Chondrocyte (in vitro differentiated cells): ENCODE data around the gene TXNDC8. TPM values are rescaled to one million over a fixed set of nuclear protein-coding genes. Genes with fewer than 3 reads are reported as not detected.

Experiments used
- DNase-seq: peaks from one replicate; pipeline ENCODE4 v3.0.0; 2021; ENCODE audit warnings: mixed read lengths, low spot score
- H3K27ac Mint-ChIP-seq: one replicate; pipeline ENCODE4 v1.8.0; 2021; ENCODE audit warnings: mild to moderate bottlenecking, moderate library complexity, mixed read lengths; ENCODE audit not compliant: unreplicated experiment
- H3K27me3 Mint-ChIP-seq: 2 replicates; pipeline ENCODE4 v1.8.0; 2021; ENCODE audit warnings: low read depth, mixed read lengths
- H3K36me3 Mint-ChIP-seq: 2 replicates; pipeline ENCODE4 v1.8.0; 2021; ENCODE audit warnings: low read depth, mixed read lengths
- H3K4me1 Mint-ChIP-seq: 2 replicates; pipeline ENCODE4 v1.8.0; 2021; ENCODE audit warnings: low read depth, mild to moderate bottlenecking, mixed read lengths
- H3K4me3 Mint-ChIP-seq: one replicate; pipeline ENCODE4 v1.8.0; 2021; ENCODE audit warnings: mild to moderate bottlenecking, moderate library complexity, mixed read lengths; ENCODE audit not compliant: unreplicated experiment
- H3K9me3 Mint-ChIP-seq: 2 replicates; pipeline ENCODE4 v1.8.0; 2021; ENCODE audit warnings: low read depth, mixed read lengths
- CTCF ChIP-seq: fragments of 200-600 bp; sonication (generic); IDR thresholded peaks from 2 replicates; pipeline ENCODE4 v1.5.0; 2021; ENCODE audit warnings: antibody characterized with exemption, mild to moderate bottlenecking, moderate library complexity
- total RNA-seq: library from RNA; stranded (reverse); gene quantifications from 3 replicates; pipeline ENCODE4 v1.2.1, GENCODE V29; 2021

TXNDC8 gene
- total RNA-seq, 1 donor from 2014 or later = not detected

GRCh38 chr9:110270211-110270995, 67.3 kb downstream of the TXNDC8 start:
- no peak for TF ChIP-seq CTCF
- Mint-ChIP-seq H3K4me3 (no peak overlapping the region), H3K27ac (no peak overlapping the region), H3K27me3 (no peaks in the 10 kb centered on the region), H3K4me1 (no peaks in the 10 kb centered on the region), H3K9me3 (no peaks in the 10 kb centered on the region), H3K36me3 (no peaks in the 10 kb centered on the region)
- no peak for DNase-seq

- Mint-ChIP-seq H3K36me3 (no peaks in the 10 kb centered on the region), H3K4me1 (no peaks in the 10 kb centered on the region), H3K9me3 (peaks cover 4% of the 10 kb centered on the region), H3K27me3 (no peaks in the 10 kb centered on the region), H3K4me3 (no peak overlapping the region), H3K27ac (no peak overlapping the region)
- DNase-seq = no peak
- no peak for TF ChIP-seq CTCF
Observed at GRCh38 chr9:110266795-110267194, 70.9 kb downstream of the TXNDC8 start.

GRCh38 chr9:110261632-110262031, 76.0 kb downstream of the TXNDC8 start:
- Mint-ChIP-seq H3K27me3 (no peaks in the 10 kb centered on the region), H3K36me3 (no peaks in the 10 kb centered on the region), H3K4me1 (peaks cover 17% of the 10 kb centered on the region), H3K27ac (no peak overlapping the region), H3K4me3 (no peak overlapping the region), H3K9me3 (peaks cover 4% of the 10 kb centered on the region)
- no peak for TF ChIP-seq CTCF
- DNase-seq = no peak

GRCh38 chr9:110260911-110261310, 76.8 kb downstream of the TXNDC8 start:
- no peak overlapping the region for H3K27ac Mint-ChIP-seq
- peaks cover 17% of the 10 kb centered on the region for H3K4me1 Mint-ChIP-seq
- H3K9me3 Mint-ChIP-seq = peaks cover 4% of the 10 kb centered on the region
- H3K36me3 Mint-ChIP-seq = no peaks in the 10 kb centered on the region
- no peak overlapping the region for H3K4me3 Mint-ChIP-seq
- no peak for DNase-seq
- no peaks in the 10 kb centered on the region for H3K27me3 Mint-ChIP-seq
- no peak for TF ChIP-seq CTCF

DNA sequence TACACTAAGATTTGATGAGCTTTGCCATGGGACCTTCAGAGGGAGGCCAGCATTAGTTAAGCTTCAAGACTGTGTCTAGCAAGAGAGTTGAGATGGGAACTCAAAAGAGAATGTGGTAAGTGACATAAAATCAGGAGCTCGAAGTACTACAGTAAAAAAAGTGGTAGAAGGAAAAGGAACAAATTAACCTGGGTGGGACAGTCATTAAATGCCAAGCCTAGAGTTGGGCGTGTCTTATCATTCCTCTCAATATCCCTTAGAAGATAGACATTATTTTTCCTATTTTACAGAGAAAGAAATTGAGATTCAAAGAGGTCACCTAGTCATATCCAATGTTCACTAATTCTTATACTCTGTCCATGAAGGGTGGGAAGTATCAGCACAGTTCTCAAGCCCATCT, 78.1 kb downstream of the TXNDC8 start:
- no peak for DNase-seq
- peaks cover 23% of the 10 kb centered on the region for H3K4me1 Mint-ChIP-seq
- H3K36me3 Mint-ChIP-seq = no peaks in the 10 kb centered on the region
- peaks cover 3% of the 10 kb centered on the region for H3K9me3 Mint-ChIP-seq
- no peak for TF ChIP-seq CTCF
- H3K4me3 Mint-ChIP-seq = no peak overlapping the region
- no peak overlapping the region for H3K27ac Mint-ChIP-seq
- no peaks in the 10 kb centered on the region for H3K27me3 Mint-ChIP-seq
